ENCODE results near the gene MAT2A.

- TF ChIP-seq HDGF (IDR thresholded peaks at IDR 0.05; ENCODE audit: borderline replicate concordance): no peak
- no peak for TF ChIP-seq SP1 (IDR thresholded peaks at IDR 0.05)
- no peak for TF ChIP-seq L3MBTL2 (conservative IDR thresholded peaks at IDR 0.05)
- TF ChIP-seq FOXA1 (IDR thresholded peaks at IDR 0.05): no peak
- no peak for TF ChIP-seq FOXM1 (IDR thresholded peaks at IDR 0.05; ENCODE audit: borderline replicate concordance)
- TF ChIP-seq BHLHE40 (IDR thresholded peaks at IDR 0.05; ENCODE audit: borderline replicate concordance): no peak
- no peak for TF ChIP-seq ELF4 (IDR thresholded peaks at IDR 0.05)
- no peak for TF ChIP-seq SUZ12 (IDR thresholded peaks at IDR 0.05)
- no peak for TF ChIP-seq CTBP1 (IDR thresholded peaks at IDR 0.05; ENCODE audit: borderline replicate concordance)
- no peak for TF ChIP-seq LEF1 (IDR thresholded peaks at IDR 0.05; ENCODE audit: borderline replicate concordance)
- TF ChIP-seq FOXK2 (IDR thresholded peaks at IDR 0.05): no peak
Observed at GRCh38 chr2:85534881-85535280, 4.1 kb upstream of the MAT2A start.
